HK-2 (cell line): Measurements from ENCODE around the gene SIRPB2.

Experiments
- DNase-seq: peaks from one replicate; pipeline ENCODE4 v3.0.0-alpha.2; 2018; ENCODE audit not compliant: unreplicated experiment

The SIRPB2 gene

DNA sequence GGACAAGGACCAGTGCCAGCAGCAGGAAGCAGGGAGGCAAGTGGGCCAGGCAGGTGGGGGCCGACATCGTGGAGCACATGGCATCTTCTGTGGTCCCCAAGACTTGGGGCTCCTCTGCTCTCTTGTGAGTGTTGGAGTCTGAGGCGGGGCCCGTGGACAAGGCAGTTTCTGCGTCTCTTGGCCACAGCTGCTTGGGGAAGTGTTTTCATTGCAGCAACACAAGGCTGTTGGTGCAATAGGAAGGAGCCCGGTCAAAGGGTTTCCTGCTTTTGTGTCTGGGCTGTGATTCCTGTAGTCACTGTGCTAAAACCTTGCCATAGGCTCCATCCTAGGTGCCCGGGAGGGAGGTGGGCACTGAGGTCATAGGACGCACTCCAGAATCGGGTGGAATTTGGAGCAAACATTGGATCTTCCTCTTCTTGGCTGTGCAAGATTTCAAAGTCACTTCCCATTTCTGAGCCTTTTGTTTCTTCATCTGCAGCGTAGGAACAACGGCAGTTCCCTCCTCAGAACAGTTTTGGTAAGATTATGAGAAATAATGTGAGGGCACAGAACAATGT, at the start of gene SIRPB2:
Gene SIRPB2 (minus strand): TSS at position 140 of the 560 bp plus-strand sequence. CDS start 61 bp downstream, at position 79.
- no peak for DNase-seq

DNA sequence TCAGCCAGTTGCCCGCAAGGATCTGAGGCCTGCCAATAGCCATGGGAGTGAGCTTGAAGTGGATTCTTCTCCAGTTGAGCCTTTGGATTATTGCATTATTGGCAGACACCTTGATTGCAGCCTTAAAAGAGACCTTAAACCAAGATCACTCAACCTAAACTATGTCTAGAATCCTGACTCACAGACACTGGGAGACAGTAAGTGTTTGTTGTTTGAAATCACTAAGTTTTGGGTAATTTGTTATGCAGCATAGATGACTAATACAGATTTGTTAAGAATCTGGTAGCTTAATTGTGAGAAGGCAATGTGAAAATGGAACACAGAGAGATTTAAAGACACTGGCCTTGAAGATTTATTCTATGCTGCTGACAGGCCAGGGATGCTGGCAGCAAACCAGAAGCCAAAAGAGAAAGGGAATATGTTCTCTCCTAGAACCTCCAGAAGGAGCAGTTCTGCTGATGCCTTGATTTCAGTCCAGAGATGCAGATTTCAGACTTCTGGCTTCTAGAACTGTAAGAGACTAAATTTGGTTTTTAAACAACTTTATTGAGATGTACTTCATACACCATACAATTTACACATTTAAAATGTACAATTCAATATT, 48.7 kb upstream of the SIRPB2 start:
- no peak for DNase-seq

DNA sequence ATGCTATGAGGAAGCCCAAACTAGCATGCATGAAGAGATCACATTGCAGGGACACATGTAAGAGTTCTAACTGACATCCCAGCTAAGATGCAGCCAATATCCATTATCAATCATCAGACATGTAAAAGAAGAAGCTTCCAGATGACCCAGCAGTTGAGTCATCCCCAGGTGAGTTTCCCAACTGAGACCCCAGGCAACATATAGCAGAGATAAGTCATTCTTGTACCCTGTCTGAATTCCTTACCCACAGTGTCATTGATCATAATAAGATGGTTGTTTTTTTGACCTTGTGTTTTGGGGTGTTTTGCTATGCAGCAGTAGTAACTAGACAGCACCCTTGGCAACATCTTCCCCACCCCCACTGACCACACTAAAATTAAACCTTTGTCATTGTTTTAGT, 47.4 kb upstream of the SIRPB2 start:
- DNase-seq: no peak

DNA sequence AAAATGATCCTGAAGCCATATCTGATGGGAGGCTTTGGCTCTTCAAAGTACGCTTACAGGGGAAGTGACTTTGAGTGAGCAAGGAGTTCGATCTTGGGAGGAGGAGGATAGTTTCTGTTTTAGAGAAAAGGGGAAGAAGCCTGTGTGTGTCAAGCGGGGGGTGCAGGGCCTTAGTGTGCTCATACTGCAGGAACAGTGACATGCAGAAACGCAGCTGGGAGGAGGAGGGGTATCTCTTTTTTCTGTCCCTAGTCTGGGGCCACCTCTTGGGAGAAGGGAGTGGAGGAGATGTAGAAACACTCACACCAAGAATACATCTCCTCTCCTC, 46.5 kb upstream of the SIRPB2 start:
- no peak for DNase-seq

DNA sequence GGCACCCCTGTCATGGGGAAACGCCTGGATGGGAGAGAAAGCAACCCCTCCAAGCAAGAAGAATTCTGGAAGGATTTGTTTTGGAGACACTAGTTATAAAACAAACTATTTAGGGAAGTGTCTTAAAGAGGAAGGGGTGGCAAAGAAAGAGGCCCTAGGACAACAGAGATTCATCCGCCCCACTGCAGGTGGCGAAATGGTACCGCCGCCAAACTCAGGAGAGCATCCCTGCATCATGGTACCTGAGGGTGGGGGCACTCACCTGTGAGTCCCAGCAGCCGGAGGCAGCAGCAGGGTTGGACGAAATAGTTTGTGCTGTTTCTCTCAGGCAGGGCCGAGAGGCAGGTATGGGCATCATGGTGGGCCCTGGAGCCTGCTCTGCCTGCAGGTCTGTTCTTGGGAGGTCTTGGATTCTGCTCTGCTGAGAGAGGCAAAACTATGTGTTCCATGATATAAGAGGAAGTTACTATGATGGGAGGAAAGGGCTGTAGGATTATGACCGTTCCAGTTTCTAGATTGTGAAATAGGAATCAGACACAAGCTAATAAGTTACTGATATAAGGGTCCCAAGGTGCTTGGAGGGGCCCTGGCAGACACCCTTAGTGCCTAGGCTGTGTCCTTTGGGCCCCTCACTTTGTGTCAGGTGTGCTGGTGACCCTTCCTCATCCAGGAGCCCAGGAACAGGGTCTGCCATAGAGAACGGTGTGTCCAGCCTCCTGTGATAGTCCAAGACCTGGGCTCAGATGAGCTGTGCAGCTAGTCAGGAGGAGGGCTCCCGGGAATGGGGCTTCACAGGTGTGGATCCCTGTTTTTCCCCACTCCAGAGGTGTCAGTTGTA, 45.9 kb upstream of the SIRPB2 start:
- DNase-seq: no peak

DNA sequence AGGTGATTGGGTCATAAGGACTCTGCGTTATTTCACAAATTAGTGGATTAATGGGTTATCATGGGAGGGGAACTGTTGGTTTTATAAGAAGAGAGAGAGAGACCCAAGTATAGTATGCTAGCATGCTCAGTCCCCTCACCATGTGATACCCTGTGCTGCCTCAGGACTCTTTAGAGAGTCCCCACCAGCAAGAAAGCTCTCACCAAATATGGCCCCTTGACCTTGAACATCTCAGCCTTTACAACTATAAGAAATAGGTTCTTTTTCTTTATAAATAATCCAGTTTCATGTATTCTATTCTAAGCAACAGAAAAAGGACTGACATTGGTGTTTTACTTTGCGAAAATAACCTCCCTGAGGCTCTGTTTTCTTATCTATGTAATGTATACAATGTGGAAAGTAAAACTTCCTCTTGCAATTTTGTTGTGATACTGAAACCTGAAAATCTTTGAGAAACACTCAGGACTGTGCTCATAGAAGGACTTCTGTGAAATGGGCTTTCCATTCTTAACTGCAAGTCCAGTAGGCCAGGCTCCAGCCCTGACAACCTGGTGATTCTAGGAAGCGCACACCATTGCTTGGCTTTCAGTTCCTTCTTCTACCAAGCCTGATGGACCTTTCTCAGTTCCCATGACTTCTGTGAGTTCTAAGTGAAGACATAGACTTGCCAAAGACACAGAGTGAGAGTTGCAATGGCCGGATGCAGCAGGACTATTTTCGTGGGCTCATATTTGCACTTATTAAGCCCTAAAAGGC, 44.4 kb upstream of the SIRPB2 start:
- DNase-seq: no peak

DNA sequence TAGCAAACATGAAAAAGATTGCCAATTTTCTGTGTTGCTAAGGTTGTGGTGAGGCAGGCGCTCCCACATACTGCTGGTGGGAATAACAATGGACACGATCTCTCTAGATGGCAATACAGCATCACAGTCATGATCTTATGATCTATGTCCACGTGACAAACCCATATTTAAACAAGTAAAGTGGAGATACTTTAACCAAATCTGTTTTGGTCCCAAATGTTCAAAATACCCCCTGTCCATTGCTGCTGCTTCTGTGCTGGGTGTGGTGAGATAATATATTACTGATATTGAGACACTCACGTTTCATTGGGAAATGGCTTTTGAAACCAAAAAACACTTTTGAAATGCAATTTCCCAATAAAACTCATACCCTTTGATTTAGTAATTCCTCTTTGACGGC, 43.3 kb upstream of the SIRPB2 start:
- no peak for DNase-seq

DNA sequence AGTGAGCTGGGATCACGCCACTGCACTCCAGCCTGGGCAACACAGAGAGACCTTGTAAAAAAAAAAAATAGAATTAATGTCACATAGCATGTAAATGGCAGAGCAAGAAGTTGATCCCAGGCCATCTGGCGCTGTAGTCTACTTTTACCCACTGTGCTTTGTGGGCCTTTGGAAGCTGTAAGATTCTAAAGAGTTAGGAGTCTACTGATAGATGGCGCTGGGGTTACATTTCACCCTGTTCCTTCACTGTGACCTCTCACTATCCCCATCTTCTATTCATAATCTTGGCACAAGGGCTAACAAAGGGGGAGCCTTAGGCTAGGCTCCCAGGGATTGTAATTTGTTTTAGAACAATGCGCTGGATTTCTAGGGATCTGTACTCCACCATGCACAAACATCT, 41.8 kb upstream of the SIRPB2 start:
- no peak for DNase-seq

DNA sequence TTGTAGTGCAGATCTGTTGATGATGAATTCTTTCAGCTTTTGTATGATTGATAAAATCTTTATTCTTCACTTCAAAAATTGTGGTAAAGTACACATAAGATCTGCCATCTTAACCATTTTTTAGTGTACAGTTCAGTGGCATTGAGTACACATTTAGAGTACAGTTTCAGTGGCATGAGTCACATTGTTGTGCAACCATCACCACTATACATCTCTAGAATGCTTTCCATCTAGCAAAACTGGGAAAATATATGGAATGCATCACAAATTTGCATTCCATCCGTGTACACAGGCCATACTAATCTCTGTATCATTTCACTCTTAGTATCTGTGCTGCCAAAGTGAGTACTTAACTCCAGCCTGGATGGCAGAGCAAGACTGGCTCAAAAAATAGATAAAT, 37.6 kb upstream of the SIRPB2 start:
- no peak for DNase-seq

DNA sequence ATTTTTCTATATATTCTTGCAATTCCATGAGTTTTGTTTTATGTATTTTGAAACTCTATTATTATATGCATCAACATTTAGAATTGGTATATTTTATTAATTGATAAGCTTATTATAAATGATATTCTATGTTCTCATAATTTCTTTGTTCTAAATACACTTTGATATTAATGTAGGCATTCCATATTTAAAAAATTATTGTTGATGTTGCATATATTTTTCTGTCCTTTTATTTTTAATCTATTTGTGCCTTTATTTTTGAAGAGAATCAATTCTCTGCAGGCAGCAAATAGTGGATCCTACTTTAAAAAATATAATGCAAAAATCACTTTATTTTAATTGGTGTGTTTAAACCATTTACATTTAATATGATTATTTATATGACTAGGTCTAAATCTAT, 36.7 kb upstream of the SIRPB2 start:
- no peak for DNase-seq

DNA sequence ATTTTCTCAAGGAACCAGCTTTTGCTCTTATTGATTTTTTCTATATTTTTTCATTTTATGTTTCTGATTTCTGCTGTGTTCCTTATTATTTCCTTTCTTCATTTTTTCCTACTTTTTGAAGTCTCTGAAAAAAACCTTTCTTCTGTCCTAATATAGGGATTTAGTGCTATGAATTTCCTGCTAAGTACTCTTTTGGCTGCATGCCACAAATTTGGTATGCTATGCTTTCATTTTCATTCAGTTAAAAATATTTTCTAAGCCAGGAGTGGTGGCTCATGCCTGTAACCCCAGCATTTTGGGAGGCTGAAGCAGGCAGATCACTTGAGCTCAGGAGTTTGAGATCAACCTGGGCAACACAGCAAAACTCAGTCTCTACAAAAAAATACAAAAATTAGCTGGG, 35.7 kb upstream of the SIRPB2 start:
- no peak for DNase-seq

DNA sequence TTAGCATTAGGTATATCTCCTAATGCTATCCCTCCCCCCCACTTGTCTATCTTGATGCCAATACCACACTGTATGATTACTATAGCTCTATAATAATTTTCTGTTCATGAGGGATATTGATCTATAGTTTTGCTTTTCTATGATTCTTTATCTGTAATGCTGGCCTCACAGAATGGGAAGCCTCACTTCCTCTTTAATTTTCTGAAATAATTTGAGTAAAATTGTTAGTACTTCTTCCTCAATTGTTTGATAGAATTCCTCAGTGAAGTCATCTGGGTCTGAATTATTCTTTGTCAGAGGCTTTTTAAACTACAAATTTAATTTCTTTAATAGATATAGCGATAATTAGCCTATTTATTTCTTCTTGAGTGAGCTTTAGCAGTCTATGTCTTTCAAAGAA, 35.1 kb upstream of the SIRPB2 start:
- no peak for DNase-seq

DNA sequence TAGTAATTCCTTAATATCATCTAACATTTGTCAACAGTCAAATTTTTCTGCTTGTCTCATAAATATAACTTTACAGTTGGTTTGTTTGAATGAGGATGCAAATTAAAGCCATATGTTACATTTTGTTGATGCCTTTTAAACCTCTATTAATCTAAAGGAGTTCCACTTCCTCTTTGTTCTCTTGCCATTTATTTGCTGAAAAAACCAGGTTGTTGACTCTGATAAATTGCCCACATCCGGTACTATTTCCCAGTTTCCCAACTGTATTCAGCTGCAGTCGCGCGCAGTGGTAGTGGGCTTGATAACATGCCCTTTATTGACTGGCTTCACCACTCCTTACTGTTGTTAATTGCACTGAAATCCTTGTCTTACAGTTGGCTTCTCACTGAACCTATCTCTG, 32.8 kb upstream of the SIRPB2 start:
- DNase-seq: no peak

DNA sequence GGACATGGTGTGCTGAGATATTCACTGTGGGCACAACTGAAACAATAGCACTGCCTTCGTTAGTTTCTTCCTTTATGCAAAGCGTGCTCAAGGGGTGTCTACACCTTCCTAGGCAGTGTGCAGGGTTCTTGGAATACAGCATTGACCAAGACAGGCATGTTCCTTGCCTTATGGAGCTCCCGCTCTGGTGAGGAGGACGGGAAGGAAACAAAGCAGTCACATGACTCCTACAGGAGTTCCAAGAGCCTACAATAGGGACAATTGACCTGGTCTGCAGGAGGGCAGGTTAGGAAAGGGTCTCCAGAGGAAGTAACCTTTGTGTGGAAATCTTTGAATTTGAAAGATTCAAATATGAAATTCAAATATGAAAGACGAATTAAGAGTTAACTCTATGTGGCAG, 25.8 kb upstream of the SIRPB2 start:
- no peak for DNase-seq

DNA sequence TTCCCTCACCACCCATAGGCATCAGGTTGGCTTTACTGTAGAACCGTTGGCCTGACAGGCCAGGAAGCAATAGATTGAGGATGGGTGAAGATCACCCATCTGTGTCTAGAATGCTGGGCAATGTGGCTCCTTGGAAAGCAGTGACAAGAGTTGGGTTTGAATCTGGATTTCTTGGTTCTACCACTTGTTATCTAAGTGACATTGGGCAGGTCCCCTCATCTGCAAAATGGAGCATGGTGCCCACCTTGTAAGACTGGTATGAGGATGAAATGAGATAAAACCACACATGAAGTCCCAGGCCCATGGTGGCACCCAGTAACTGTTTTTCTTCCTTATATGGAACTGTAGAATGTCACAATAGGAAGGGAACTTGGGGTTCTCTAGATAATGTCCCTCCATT, 22.6 kb upstream of the SIRPB2 start:
- no peak for DNase-seq

DNA sequence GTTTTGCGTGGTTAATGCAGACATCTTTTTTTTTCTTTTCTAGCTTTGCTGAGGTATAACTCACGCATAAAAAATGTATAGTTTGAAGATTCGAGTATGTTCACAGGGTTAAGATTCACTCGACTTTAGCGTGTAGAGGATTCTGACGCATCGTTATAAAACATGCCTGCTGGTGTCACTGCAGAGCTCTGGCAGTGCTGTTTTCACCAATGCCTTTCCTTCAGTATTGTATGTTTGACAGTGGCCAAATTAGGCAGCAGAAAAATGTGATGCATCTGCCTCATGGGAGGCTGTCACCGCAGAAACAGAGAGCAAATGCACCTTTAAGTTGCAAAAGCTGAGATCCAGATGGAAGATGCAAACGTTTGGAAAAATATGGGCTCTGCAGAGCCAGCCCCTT, 18.0 kb upstream of the SIRPB2 start:
- no peak for DNase-seq

DNA sequence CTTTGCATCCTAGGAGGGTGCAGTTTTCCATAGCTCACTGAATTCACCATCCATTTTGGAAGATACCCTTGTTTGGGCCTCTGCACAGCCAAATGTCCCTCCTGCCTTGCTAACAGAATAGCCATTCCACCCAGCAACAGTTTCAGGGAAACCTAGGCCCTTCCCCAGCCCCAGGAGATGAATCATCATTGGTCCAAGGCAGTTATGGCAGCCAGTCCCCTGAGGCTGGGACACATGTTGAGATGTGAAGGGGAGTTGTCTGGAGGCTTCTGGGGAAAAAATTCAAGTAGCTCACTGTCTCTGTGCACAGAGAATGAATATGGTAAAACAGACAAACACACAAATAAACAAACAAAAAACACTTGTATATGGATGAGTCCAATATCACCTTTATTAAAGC, 17.4 kb upstream of the SIRPB2 start:
- no peak for DNase-seq

DNA sequence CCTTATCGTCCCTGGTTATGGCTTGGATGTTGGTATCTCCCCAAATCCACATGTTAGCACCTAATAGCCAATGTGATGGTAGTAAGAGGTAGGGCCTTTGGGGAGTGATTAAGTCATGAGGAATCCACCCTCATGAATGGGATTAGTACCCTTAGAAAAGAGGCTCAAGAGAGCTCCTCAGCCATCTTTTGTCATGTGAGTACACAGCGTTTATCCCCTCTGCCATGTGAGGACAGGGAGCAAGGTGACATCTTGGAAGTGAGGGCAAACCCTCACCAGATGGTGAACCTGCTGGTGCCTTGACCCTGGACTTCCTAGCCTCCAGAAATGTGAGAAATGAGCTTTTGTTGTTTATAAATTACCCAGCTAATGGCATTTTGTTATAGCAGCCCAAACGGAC, 16.1 kb upstream of the SIRPB2 start:
- no peak for DNase-seq

DNA sequence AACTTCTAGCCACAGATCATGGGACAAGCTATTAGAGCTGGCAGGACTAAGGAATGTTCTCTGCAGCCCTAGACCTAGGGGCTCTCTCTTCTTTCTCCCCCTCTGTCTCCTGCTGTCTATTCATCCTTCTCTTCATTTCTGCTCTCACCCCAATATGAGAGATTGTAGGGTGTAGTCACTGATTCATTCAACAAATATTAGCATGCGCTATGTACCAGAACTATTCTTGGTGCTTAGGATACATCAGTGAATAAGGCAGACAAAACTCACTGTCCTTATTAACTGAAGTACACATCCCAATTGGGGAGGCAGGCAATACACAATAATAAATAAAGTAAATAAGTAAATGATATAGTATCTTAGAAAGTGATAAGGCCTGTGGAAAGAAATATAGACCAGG, 14.7 kb upstream of the SIRPB2 start:
- no peak for DNase-seq

DNA sequence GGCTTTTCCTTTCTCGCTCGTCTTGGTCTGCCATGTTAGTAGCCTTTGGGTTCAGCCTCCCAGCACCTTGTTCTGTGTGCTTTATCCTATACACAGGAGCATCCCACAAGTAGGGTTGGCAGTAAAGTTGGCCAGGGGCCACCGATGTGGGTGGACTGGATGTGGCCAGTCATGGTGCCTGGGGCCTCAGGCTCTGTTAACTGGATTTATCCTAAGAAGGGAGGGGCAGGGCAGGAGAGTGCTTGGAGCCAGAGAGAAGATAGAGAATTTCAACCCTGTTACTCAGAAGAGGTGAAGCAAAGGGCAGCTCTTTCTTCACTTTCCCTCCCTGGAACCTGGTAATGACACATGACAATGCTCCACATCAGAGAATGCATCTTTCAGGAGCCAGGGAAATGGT, 14.1 kb upstream of the SIRPB2 start:
- no peak for DNase-seq

DNA sequence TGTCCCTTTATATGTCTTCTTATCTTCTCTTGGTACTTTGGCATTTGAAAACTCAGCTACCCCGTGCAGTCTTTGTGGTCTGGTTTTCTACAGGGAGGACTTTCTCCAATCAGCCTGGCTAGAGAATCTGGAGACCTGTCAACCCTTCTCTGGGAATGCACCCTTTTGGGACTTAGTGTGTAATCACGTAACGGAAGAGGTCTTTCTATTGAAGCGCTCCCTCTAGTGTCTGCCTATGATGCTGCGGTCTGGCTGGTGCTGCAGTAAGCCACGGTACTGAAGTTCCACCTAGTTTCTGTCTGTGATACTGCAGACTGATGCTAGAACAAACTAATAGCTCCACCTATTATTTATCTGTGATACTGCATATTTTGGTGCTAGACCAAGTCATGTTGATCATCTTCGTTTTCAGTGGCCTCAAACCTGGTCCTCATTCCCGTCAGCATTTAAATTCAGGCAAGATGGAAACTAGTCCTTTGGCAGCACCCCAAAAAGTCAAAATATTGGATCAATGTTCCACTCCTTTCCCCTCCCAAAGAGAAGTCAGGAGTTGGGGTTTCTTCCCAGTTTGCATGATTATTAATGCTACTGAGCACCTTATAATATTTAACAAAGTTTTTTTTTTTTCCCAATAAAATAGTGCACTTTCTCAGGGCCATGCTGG, 12.5 kb upstream of the SIRPB2 start:
- peak; percentile 86 for DNase-seq

DNA sequence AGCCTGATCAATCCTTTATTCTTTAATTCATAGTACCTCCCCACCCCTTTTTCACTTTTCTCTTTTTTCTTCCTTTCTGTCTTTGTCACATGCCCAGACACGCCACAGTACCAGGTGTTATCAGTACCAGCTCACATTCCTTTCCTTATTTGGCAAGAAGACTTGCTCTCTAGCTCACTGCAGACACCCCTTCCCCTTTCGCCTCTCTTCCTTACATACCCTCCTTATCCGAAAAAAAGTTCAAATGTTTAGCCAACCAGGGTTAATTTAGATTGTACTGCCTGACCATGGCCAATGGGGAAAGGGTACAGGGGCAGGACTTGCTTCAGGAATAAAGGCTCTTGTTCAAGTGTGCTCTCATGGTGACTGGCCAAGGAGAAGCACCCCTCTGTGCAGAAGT, 9.3 kb upstream of the SIRPB2 start:
- DNase-seq: no peak
